ENCODE data around the gene FAM162B.
"Not testable (repeated sequence)": the region's sequence is repeated elsewhere in the genome, so short reads cannot be mapped to it uniquely, and the experiment has no call there.

Gene FAM162B

GRCh38 chr6:116730513-116730912, 35.0 kb downstream of the FAM162B start:
- DNase-seq (ENCODE audit: low read depth in 2 of 2, low spot score in 1 of 2) = no peak

DNA sequence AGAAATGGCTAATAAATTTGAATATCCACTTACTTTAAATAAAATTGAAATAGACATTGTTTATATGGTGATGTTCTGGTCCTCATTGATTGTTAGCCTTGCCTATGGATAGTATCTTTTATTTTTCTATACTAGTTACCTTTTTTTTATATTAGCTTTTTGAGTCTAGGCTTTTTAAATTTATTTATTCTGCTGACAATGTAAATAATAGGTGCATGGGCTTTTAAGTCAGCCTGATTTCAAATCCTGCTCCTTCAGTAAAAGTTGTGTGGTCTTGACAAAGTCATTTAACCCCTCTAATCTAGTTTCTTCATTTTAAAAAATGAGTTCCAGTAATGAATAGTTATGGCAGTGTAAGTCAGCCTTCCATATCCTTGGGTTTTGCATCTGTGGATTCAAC, 38.6 kb downstream of the FAM162B start:
- no peak for DNase-seq (ENCODE audit: low read depth in 2 of 2, low spot score in 1 of 2)

- DNase-seq (ENCODE audit: low read depth in 2 of 2, low spot score in 1 of 2) = no peak
These were observed 50.8 kb downstream of the FAM162B start for GRCh38 chr6:116714761-116715160.

- no peak for DNase-seq (ENCODE audit: low read depth in 2 of 2, low spot score in 1 of 2)
These were observed 51.2 kb downstream of the FAM162B start for GRCh38 chr6:116714296-116714695.

GRCh38 chr6:116705917-116706316, 59.6 kb downstream of the FAM162B start:
- DNase-seq (ENCODE audit: low read depth in 2 of 2, low spot score in 1 of 2) = no peak

- not testable (repeated sequence) for DNase-seq (ENCODE audit: low read depth in 2 of 2, low spot score in 1 of 2)
These were observed 61.6 kb downstream of the FAM162B start for GRCh38 chr6:116703888-116704287.

Data from stimulated activated CD8-positive, alpha-beta memory T cell treated with anti-CD3 and anti-CD28 coated beads, Interleukin-4, amount 100 ng/mL, for 4 hours (primary cell).